HG03439 (cell line): ENCODE data around the gene SMPD3.

ENCODE experiments used
- ATAC-seq: cut with Tn5 transposase; IDR thresholded peaks from one replicate; pipeline ENCODE4 v1.9.1; 2021; ENCODE audit warnings: mild to moderate bottlenecking, moderate library complexity; ENCODE audit not compliant: unreplicated experiment

The SMPD3 gene

GRCh38 chr16:68384288-68385161 is 63.8 kb downstream of the SMPD3 start:
- no peak for ATAC-seq

- no peak for ATAC-seq
Observed at GRCh38 chr16:68383858-68384257, 64.5 kb downstream of the SMPD3 start.

GRCh38 chr16:68382296-68382718 is 66.0 kb downstream of the SMPD3 start:
- no peak for ATAC-seq

GRCh38 chr16:68381363-68381724 is 67.0 kb downstream of the SMPD3 start:
- ATAC-seq: no peak

- no peak for ATAC-seq
Observed at GRCh38 chr16:68380676-68381362, 67.5 kb downstream of the SMPD3 start.

- ATAC-seq: no peak
Observed at GRCh38 chr16:68380348-68380670, 68.0 kb downstream of the SMPD3 start.

- ATAC-seq: no peak
Observed at GRCh38 chr16:68379472-68380347, 68.6 kb downstream of the SMPD3 start.

GRCh38 chr16:68378436-68379415 is 69.6 kb downstream of the SMPD3 start:
- ATAC-seq: no peak

- no peak for ATAC-seq
Observed at GRCh38 chr16:68377667-68378393, 70.5 kb downstream of the SMPD3 start.

GRCh38 chr16:68377221-68377620 is 71.1 kb downstream of the SMPD3 start:
- ATAC-seq: no peak

- no peak for ATAC-seq
Observed at GRCh38 chr16:68376590-68376989, 71.7 kb downstream of the SMPD3 start.

- no peak for ATAC-seq
Observed at GRCh38 chr16:68375801-68376536, 72.3 kb downstream of the SMPD3 start.

- no peak for ATAC-seq
Observed at GRCh38 chr16:68374961-68375660, 73.2 kb downstream of the SMPD3 start.

GRCh38 chr16:68374246-68374805 is 74.0 kb downstream of the SMPD3 start:
- ATAC-seq: no peak

GRCh38 chr16:68373528-68374245 is 74.6 kb downstream of the SMPD3 start:
- ATAC-seq: no peak

- ATAC-seq: no peak
Observed at GRCh38 chr16:68372806-68373205, 75.5 kb downstream of the SMPD3 start.

- ATAC-seq: no peak
Observed at GRCh38 chr16:68372381-68372720, 76.0 kb downstream of the SMPD3 start.
